GM19397 (cell line): ENCODE measurements around the gene SLC12A8.
"Not testable (repeated sequence)": the region's sequence is repeated elsewhere in the genome, so short reads cannot be mapped to it uniquely, and the experiment has no call there.

ENCODE experiments used
- ATAC-seq: cut with Tn5 transposase; IDR thresholded peaks from one replicate; pipeline ENCODE4 v1.9.1; 2021; ENCODE audit warnings: mild to moderate bottlenecking, moderate library complexity; ENCODE audit not compliant: unreplicated experiment

Gene SLC12A8

GRCh38 chr3:125116311-125117080, 96.1 kb downstream of the SLC12A8 start:
- ATAC-seq = no peak

DNA sequence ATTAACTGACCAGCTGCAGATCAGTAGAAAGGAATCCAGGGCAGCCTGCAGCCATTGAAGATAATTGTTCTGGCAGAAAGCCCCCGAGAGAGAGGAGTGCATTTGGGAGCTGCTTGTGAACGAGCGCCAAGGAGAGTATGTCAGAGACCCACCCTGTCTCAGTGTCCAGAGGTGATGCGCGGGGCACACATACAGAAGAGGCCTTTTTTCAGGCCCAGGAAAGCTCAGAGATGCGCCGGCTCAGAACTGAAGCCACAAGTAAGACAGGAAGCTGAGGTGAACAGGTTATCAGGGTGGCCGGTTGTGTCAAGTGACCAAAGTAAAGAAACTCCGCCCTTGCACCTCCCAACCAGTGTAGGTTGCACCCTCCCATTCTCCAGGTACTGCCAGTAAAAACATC, 96.9 kb downstream of the SLC12A8 start:
- no peak for ATAC-seq

DNA sequence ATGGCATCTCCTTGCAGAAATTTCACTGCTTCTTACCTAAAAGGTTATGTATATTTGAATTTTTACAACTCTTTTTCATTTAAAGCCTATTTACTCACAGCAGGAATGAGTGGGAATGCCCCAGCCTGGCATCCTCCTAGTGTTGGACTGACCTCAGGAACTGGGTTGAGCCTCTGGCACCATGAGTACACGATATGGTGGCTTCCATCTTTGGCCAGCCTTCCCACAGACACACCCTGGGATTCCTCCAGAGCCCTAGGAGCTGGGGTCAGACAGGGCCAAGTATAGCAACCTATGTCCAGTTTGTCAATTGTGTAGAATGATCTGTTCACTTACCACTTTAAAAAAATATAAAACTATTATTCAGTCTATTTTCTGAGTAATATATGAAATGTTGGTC, 99.6 kb downstream of the SLC12A8 start:
- ATAC-seq = no peak

GRCh38 chr3:125110876-125111480, 101.6 kb downstream of the SLC12A8 start:
- no peak for ATAC-seq

GRCh38 chr3:125110016-125110875, 102.3 kb downstream of the SLC12A8 start:
- ATAC-seq = no peak

DNA sequence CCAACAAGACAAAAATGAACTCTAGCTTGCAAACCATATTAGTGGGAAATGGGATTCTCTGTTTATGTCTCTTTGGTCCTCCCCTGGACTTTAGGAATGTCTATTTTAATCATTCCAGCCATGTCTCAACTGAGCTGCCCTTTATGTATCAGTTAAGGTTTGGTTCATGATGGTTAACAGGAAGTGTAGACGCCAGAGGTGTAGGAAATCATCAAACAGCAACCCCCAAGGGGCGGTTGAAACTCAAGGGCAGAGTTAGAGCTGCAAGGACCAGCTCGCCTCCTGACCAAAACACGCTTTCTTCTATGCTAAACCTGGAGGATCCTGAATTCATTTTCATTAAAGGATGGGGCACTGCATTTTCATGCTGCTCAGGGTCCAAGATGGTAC, 103.0 kb downstream of the SLC12A8 start:
- ATAC-seq = no peak

DNA sequence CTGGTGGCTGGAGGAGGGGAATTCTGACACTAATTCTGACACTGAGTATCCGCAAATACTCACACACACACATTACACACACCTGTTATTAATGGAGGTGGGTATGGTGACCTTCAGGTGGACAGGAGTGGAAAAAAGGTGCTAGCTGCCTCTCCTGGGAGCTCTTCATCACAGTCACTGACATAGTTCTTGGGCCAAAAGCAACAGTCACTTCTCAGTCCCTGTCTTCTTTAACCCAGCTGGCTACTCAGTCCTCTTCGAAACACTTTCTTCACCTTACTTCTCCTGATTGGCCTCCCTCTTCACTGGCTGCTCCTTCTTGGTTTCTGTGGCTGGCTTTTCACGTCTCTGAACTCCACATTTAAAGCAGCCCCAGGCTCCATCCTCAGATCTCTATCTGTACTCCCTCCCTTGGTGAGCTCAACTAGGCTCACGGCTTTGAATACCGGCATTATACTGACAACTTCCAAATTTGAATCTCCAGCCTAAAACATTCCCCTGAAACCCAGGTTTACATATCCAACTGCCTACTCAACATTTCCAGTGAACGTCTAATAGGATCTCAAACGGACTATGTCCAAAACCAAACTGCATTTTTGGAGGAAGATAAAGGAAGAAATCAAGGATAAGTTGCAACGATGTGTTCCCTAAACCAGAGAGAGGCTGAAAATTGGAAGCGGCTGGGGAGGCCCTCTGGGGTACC, 103.6 kb downstream of the SLC12A8 start:
- no peak for ATAC-seq

DNA sequence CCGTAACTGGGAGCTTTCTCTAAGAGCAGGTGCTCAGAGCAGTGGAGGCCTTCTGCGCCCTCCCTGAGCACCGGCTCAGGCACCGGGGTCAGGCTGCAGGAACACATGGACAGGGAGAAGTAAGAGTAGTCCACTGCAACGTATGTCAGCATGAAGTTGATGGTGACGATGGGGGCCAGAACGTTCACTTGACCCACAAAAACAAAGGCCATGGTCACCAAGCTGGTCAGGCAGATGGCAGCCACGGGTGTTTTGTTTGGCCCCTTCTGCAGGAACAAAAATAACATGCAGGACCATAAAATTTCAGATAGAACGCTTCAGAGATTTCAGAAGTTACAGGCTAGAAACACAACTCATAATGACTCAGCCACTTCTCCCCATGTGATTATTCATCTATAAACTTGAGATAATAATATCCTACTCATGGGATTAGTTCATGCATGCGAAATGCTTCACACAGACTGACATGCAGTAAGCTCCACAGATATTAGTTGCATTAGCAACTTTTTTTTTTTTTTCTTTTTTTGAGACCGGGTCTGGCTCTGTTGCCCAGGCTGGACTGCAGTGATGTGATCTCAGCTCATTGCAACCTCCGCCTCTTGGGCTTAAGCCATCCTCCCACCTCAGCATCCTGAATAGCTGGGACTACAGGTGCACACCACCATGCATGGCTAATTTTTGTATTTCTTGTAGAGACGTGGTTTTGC, 104.5 kb downstream of the SLC12A8 start:
- no peak for ATAC-seq

GRCh38 chr3:125107363-125107762, 105.2 kb downstream of the SLC12A8 start:
- ATAC-seq = no peak

GRCh38 chr3:125105116-125105515, 107.4 kb downstream of the SLC12A8 start:
- no peak for ATAC-seq

GRCh38 chr3:125104639-125105038, 107.9 kb downstream of the SLC12A8 start:
- no peak for ATAC-seq

DNA sequence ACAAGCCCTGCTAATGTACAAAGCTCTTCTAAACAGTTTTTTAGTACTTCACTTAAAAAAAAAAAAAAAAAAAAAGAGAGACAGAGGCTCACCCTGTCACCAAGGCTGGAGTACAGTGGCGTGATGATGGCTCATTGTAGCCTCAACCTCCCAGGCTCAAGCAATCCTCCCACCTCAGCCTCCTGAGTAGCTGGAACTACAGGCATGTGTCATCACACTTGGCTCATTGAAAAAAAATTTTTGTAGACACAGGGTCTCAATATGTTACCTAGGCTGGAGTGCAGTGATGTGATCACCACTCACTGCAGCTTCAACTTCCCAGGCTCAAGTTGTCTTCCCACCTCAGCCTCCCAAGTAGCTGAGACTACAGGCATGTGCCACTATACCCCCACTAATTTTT, 109.1 kb downstream of the SLC12A8 start:
- no peak for ATAC-seq

- no peak for ATAC-seq
Measured at GRCh38 chr3:125102470-125102869, 110.1 kb downstream of the SLC12A8 start.

- no peak for ATAC-seq
Measured at GRCh38 chr3:125098611-125099291, 113.8 kb downstream of the SLC12A8 start.

- no peak for ATAC-seq
Measured at GRCh38 chr3:125090649-125091048, 121.9 kb downstream of the SLC12A8 start.

GRCh38 chr3:125087768-125088391, 124.7 kb downstream of the SLC12A8 start:
- ATAC-seq = no peak

GRCh38 chr3:125085166-125085565, 127.4 kb downstream of the SLC12A8 start:
- ATAC-seq = no peak

DNA sequence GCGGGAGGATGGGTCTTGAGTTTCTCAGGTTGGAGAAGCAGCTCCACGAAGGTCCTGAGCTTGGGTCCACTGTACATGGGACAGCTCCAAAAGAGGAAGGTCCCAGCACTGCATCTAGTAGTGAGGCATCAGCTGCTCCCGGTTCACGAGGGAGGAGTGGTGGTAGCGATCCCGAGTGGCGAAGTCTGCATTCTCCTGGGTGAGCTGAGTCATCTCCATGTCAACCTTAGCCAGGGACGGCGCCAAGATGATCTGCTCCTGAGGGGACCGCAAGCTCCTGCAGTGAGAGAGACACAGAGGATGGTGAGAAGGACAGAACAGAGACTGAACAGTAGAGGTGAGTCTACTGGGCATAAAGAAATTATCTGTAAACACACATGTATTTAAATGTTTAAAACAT, 128.8 kb downstream of the SLC12A8 start:
- ATAC-seq = no peak

- not testable (repeated sequence) for ATAC-seq
Measured at GRCh38 chr3:125082339-125082738, 130.2 kb downstream of the SLC12A8 start.
